GM12878 (cell line): Measurements from ENCODE around the gene INO80. TPM values are rescaled to one million over a fixed set of nuclear protein-coding genes. Genes with fewer than 3 reads are reported as not detected.
A peak's percentile ranks its signal among the peaks of the same experiment; 100 is the strongest.

Experiments used
- ATAC-seq: fragments of 200-7000 bp; cut with Tn5 transposase; 3 replicates; pipeline ENCODE4 v1.9.1; 2020; ENCODE audit warnings: mild to moderate bottlenecking, moderate library complexity
- BruUV-seq: library from RNA; stranded (reverse); fragments of 400-500 nt; replicated peaks from 2 replicates; lab custom pipeline; 2021; lab: Mats Ljungman, UMichigan
- CTCF ChIA-PET: fragments of 300-600 bp; sonication (Branson Sonifier 250); formaldehyde crosslinking; extraction: SDS; loops from one replicate; lab custom pipeline; 2021; ENCODE audit warnings: inconsistent platforms; lab: Yijun Ruan, JAX
- POLR2A ChIA-PET: fragments of 350-600 bp; formaldehyde crosslinking; extraction: SDS; loops from one replicate; lab custom pipeline; 2021; ENCODE audit warnings: inconsistent platforms; lab: Charles Lee
- RAD21 ChIA-PET: fragments of 300-600 bp; sonication (Branson Sonifier 250); formaldehyde crosslinking; loops from one replicate; lab custom pipeline; 2023; ENCODE audit warnings: antibody characterized with exemption; ENCODE audit not compliant: unreplicated experiment; lab: Charles Lee
- SMC1A ChIA-PET: fragments of 300-600 bp; sonication (Branson Sonifier 250); formaldehyde crosslinking; loops from one replicate; lab custom pipeline; 2023; ENCODE audit not compliant: unreplicated experiment, uncharacterized antibody; lab: Charles Lee
- DNase-seq: peaks from one replicate; pipeline ENCODE4 v3.0.0-alpha.2; 2011; ENCODE audit warnings: low read depth, low spot score
- FAIRE-seq: peaks from 3 replicates; lab custom pipeline; 2011; peaks lifted over from hg19 to GRCh38; lab: Jason Lieb, UNC
- H2AFZ ChIP-seq: 2 replicates; pipeline ENCODE4 v1.6.0; 2011; ENCODE audit warnings: low read depth, low read length, control low read depth; ENCODE audit not compliant: control insufficient read depth
- H3K27ac ChIP-seq: 2 replicates; pipeline ENCODE4 v1.5.1; 2011; ENCODE audit warnings: control low read depth; ENCODE audit not compliant: control insufficient read depth, insufficient read depth
- H3K27me3 ChIP-seq, 2 experiments: replicated peaks in 1 of 2; 2 replicates each; pipeline versions ENCODE4 v1.6.0 to v1.6.1; 2011; ENCODE audit warnings: low read length in 1 of 2; ENCODE audit not compliant: control insufficient read depth in 2 of 2, insufficient read depth in 2 of 2
- H3K36me3 ChIP-seq, 2 experiments: 2 replicates each; pipeline ENCODE4 v1.5.1; 2011; ENCODE audit warnings: low read length in 1 of 2; ENCODE audit not compliant: control insufficient read depth in 2 of 2, insufficient read depth in 2 of 2
- H3K4me1 ChIP-seq: 2 replicates; pipeline ENCODE4 v1.6.1; 2011; ENCODE audit warnings: mild to moderate bottlenecking, low read length, moderate library complexity, mixed read lengths; ENCODE audit not compliant: control insufficient read depth, insufficient read depth
- H3K4me2 ChIP-seq: 2 replicates; pipeline ENCODE4 v1.6.0; 2011; ENCODE audit warnings: control low read depth; ENCODE audit not compliant: control insufficient read depth, insufficient read depth
- H3K4me3 ChIP-seq: fragments of 200-600 bp; sonication (generic); 2 replicates; pipeline ENCODE4 v1.5.1; 2016
- H3K79me2 ChIP-seq: 2 replicates; pipeline ENCODE4 v1.6.0; 2011; ENCODE audit warnings: low read length; ENCODE audit not compliant: control insufficient read depth, insufficient read depth
- H3K9ac ChIP-seq: 2 replicates; pipeline ENCODE4 v1.8.0; 2011; ENCODE audit warnings: low read length, control low read depth, mixed read lengths; ENCODE audit not compliant: control insufficient read depth, insufficient read depth
- H3K9me3 ChIP-seq: replicated peaks from 3 replicates; pipeline ENCODE4 v1.5.1; 2011; ENCODE audit warnings: mild to moderate bottlenecking, low read length; ENCODE audit not compliant: control insufficient read depth, insufficient read depth
- H4K20me1 ChIP-seq: 2 replicates; pipeline ENCODE4 v1.6.0; 2011; ENCODE audit not compliant: control insufficient read depth, insufficient read depth
- ATF7 ChIP-seq: fragments of 450-650 bp; IDR thresholded peaks from 2 replicates; pipeline ENCODE4 v1.6.1; 2016; ENCODE audit warnings: low read depth, mild to moderate bottlenecking
- CEBPZ ChIP-seq: fragments of 150-350 bp; IDR thresholded peaks from 2 replicates; pipeline ENCODE4 v1.6.1; 2016; ENCODE audit warnings: low read depth, low read length
- CTCF ChIP-seq, 3 experiments: IDR thresholded peaks in 2 of 3; conservative IDR thresholded peaks in 1 of 3; 2 replicates each; pipeline ENCODE4 v1.5.1; 2011; ENCODE audit warnings: low read depth in 3 of 3, low read length in 3 of 3, mild to moderate bottlenecking in 3 of 3, control low read depth in 2 of 3, moderate library complexity in 2 of 3, inconsistent platforms in 1 of 3, mixed read lengths in 1 of 3; ENCODE audit not compliant: control insufficient read depth in 2 of 3, insufficient read depth in 1 of 3; ENCODE audit errors: extremely low read depth in 1 of 3
- HDAC6 ChIP-seq: fragments of 200-600 bp; sonication (generic); IDR thresholded peaks from one replicate; pipeline ENCODE4 v1.8.0; 2017; ENCODE audit warnings: antibody characterized with exemption; ENCODE audit not compliant: unreplicated experiment
- HSF1 ChIP-seq: fragments of 150-350 bp; IDR thresholded peaks from 2 replicates; pipeline ENCODE4 v1.6.1; 2014; ENCODE audit warnings: mild to moderate bottlenecking, low read depth, low read length
- IRF3 ChIP-seq: fragments of 450-650 bp; IDR thresholded peaks from 2 replicates; pipeline ENCODE4 v1.6.1; 2014; ENCODE audit warnings: mild to moderate bottlenecking
- NFXL1 ChIP-seq: fragments of 450-650 bp; IDR thresholded peaks from 2 replicates; pipeline ENCODE4 v1.6.1; 2017; ENCODE audit warnings: antibody characterized with exemption, mild to moderate bottlenecking, borderline replicate concordance
- RFX5 ChIP-seq: IDR thresholded peaks from 2 replicates; pipeline ENCODE4 v1.6.1; 2011; ENCODE audit warnings: low read depth, low read length, improper control_type of control experiment
- WGBS: methylation state at CpG from one replicate; pipeline ENCODE4 v1.1.6; 2016; ENCODE audit warnings: low lambda C conversion rate; ENCODE audit not compliant: insufficient replicate concordance, insufficient coverage; ENCODE audit errors: missing lambda C conversion rate; 5-methylcytosine and 5-hydroxymethylcytosine counted together
- in situ Hi-C: fragments of 300-500 bp; cut with MboI; formaldehyde crosslinking; loops from 9 replicates; pipeline ENCODE4 v1.14.3; 2018; ENCODE audit warnings: mixed read lengths
- intact Hi-C: fragments of 100-400 bp; cut with micrococcal nuclease; formaldehyde crosslinking; loops from one replicate; pipeline ENCODE4 v1.14.2; 2022; ENCODE audit not compliant: unreplicated experiment
- polyA plus RNA-seq, 11 experiments: library from polyadenylated mRNA; depleted of rRNA in 4 of 11; unstranded in 6 of 11; stranded (reverse) in 5 of 11; fragments of >200 nt; fragmentation: Nextera tagmentation in 4 of 11; fragmentation: Illumina TruSeq in 1 of 11; extraction: Ambion mirVana in 4 of 11; extraction: Trizol in 1 of 11; gene quantifications; 1 replicate in 1 of 11; 2 replicates in 10 of 11; pipeline versions ENCODE4 v1.2.1 to v1.2.3, GENCODE V29; 2011 to 2016; ENCODE audit warnings: inconsistent platforms in 2 of 11, missing spikeins in 2 of 11, low read depth in 1 of 11
- total RNA-seq, 4 experiments: library from RNA; depleted of rRNA in 3 of 4; stranded (reverse); fragments of >200 nt in 3 of 4; fragmentation: Illumina TruSeq in 1 of 4; extraction: Trizol in 1 of 4; gene quantifications; 2 replicates each; pipeline versions ENCODE4 v1.2.1 to v1.2.3, GENCODE V29; 2013 to 2021
- TF ChIP-seq, protein P1 (sequence below): IDR thresholded peaks from 2 replicates; pipeline ENCODE4 v1.6.1; 2012; ENCODE audit warnings: mild to moderate bottlenecking, low read depth, low read length

INO80 gene
- total and polyA plus RNA-seq, 10 of the 15 experiments (the other 5 are each of a cell fraction or from before 2014, with no cell fraction given) = 4.5 to 25.0 (median 14.2) TPM

GRCh38 chr15:40929660-40930429 is 186.2 kb downstream of the INO80 start:
- peak; percentile 10 for ATAC-seq
- H3K4me1 ChIP-seq = peaks cover 33% of the 10 kb centered on the region
- BruUV-seq = no TSS peak
- H3K9ac ChIP-seq = no peak overlapping the region
- H2AFZ ChIP-seq = no peak overlapping the region
- no peak for FAIRE-seq
- CTCF ChIA-PET = interaction anchor here (1.1 to 6.5 kb wide), 16 partner anchors 8 to 255 kb away, joined by 3 to 80 read pairs (median 9); no protein-coding TSS in a partner anchor
- RAD21 ChIA-PET = interaction anchor here (0.7 to 3.2 kb wide), 14 partner anchors 10 to 254 kb away, joined by 3 to 36 read pairs (median 5); partner anchors contain the start of genes CHAC1 and VPS18
- no peaks in the 10 kb centered on the region for H4K20me1 ChIP-seq
- H3K4me3 ChIP-seq = peak overlapping the region; percentile 64; the same call in 1 of the 2 replicates
- H3K79me2 ChIP-seq = no peaks in the 10 kb centered on the region
- H3K4me2 ChIP-seq = peak overlapping the region; percentile 87
- no peaks in the 10 kb centered on the region for H3K36me3 ChIP-seq
- SMC1A ChIA-PET = interaction anchor here (0.6 to 4.6 kb wide), 5 partner anchors 11 to 482 kb away, joined by 4 to 28 read pairs (median 4); partner anchors contain the start of gene VPS18
- POLR2A ChIA-PET = interaction anchor here (0.7 to 1.8 kb wide), 3 partner anchors 10 to 84 kb away, joined by 3 to 11 read pairs (median 4); no protein-coding TSS in a partner anchor
- WGBS = 4% methylated on average over 50 of the region's 56 CpGs
- DNase-seq = no peak
- H3K9me3 ChIP-seq = no peaks in the 10 kb centered on the region
- in situ Hi-C loops = no loop called here
- intact Hi-C loops = no loop called here
- H3K27ac ChIP-seq = no peak overlapping the region
- H3K27me3 ChIP-seq = peaks cover 22 to 31% of the 10 kb centered on the region in 2 experiments
- TF ChIP-seq, protein P1, sequence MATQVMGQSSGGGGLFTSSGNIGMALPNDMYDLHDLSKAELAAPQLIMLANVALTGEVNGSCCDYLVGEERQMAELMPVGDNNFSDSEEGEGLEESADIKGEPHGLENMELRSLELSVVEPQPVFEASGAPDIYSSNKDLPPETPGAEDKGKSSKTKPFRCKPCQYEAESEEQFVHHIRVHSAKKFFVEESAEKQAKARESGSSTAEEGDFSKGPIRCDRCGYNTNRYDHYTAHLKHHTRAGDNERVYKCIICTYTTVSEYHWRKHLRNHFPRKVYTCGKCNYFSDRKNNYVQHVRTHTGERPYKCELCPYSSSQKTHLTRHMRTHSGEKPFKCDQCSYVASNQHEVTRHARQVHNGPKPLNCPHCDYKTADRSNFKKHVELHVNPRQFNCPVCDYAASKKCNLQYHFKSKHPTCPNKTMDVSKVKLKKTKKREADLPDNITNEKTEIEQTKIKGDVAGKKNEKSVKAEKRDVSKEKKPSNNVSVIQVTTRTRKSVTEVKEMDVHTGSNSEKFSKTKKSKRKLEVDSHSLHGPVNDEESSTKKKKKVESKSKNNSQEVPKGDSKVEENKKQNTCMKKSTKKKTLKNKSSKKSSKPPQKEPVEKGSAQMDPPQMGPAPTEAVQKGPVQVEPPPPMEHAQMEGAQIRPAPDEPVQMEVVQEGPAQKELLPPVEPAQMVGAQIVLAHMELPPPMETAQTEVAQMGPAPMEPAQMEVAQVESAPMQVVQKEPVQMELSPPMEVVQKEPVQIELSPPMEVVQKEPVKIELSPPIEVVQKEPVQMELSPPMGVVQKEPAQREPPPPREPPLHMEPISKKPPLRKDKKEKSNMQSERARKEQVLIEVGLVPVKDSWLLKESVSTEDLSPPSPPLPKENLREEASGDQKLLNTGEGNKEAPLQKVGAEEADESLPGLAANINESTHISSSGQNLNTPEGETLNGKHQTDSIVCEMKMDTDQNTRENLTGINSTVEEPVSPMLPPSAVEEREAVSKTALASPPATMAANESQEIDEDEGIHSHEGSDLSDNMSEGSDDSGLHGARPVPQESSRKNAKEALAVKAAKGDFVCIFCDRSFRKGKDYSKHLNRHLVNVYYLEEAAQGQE = no peak
- TF ChIP-seq CEBPZ (no peak), NFXL1 (no peak), CTCF (IDR thresholded peaks at IDR 0.05 in 2 of 3, conservative IDR thresholded peaks at IDR 0.05 in 1 of 3; ENCODE audit: control insufficient read depth in 2 of 3, extremely low read depth in 1 of 3, insufficient read depth in 1 of 3, low read depth in 3 of 3, low read length in 3 of 3) (no peak), HSF1 (no peak), RFX5 (no peak), IRF3 (no peak), HDAC6 (peak; percentile 29), ATF7 (no peak)
